NCI-H146 treated with DMSO at 0.1 percent for 48 hours (cell line): ENCODE data around the gene ZNF107.
"Not testable (repeated sequence)": the region's sequence is repeated elsewhere in the genome, so short reads cannot be mapped to it uniquely, and the experiment has no call there.

Experiments
- DNase-seq: peaks from one replicate; lab custom pipeline; 2025; ENCODE audit not compliant: unreplicated experiment; lab: John Stamatoyannopoulos, UW

The ZNF107 gene

GRCh38 chr7:64642875-64643274 is 23.1 kb upstream of the ZNF107 start:
- no peak for DNase-seq

GRCh38 chr7:64643566-64643965 is 22.4 kb upstream of the ZNF107 start:
- DNase-seq = no peak

- no peak for DNase-seq
Observed at GRCh38 chr7:64651203-64651602, 14.7 kb upstream of the ZNF107 start.

GRCh38 chr7:64651632-64652165 is 14.2 kb upstream of the ZNF107 start:
- DNase-seq = no peak

GRCh38 chr7:64653721-64654401 is 12.1 kb upstream of the ZNF107 start:
- no peak for DNase-seq

GRCh38 chr7:64654796-64655548 is 11.0 kb upstream of the ZNF107 start:
- no peak for DNase-seq

- no peak for DNase-seq
Observed at GRCh38 chr7:64655811-64656210, 10.1 kb upstream of the ZNF107 start.

- DNase-seq = no peak
Observed at GRCh38 chr7:64656489-64656888, 9.4 kb upstream of the ZNF107 start.

- not testable (repeated sequence) for DNase-seq
Observed at GRCh38 chr7:64662091-64662490, 3.8 kb upstream of the ZNF107 start.

GRCh38 chr7:64666663-64667050 is 724 bp downstream of the ZNF107 start:
- no peak for DNase-seq

GRCh38 chr7:64667311-64667710 is 1.4 kb downstream of the ZNF107 start:
- no peak for DNase-seq

GRCh38 chr7:64672414-64672813 is 6.5 kb downstream of the ZNF107 start:
- no peak for DNase-seq

GRCh38 chr7:64685091-64685490 is 19.2 kb downstream of the ZNF107 start:
- DNase-seq = no peak

- no peak for DNase-seq
Observed at GRCh38 chr7:64685741-64686140, 19.8 kb downstream of the ZNF107 start.

- DNase-seq = no peak
Observed at GRCh38 chr7:64686493-64687184, 20.7 kb downstream of the ZNF107 start.

GRCh38 chr7:64687249-64687648 is 21.3 kb downstream of the ZNF107 start:
- no peak for DNase-seq

- DNase-seq = no peak
Observed at GRCh38 chr7:64688988-64689387, 23.1 kb downstream of the ZNF107 start.

GRCh38 chr7:64691831-64692230 is 25.9 kb downstream of the ZNF107 start:
- no peak for DNase-seq

- not testable (repeated sequence) for DNase-seq
Observed at GRCh38 chr7:64697863-64698262, 31.9 kb downstream of the ZNF107 start.

GRCh38 chr7:64706625-64707292 is 40.8 kb downstream of the ZNF107 start:
- DNase-seq = no peak

- not testable (repeated sequence) for DNase-seq
Observed at GRCh38 chr7:64717896-64718295, 52.0 kb downstream of the ZNF107 start.
